GM18867 (cell line): Measurements from ENCODE around the gene KIF18A.

ENCODE experiments used
- ATAC-seq: cut with Tn5 transposase; IDR thresholded peaks from one replicate; pipeline ENCODE4 v1.9.1; 2021; ENCODE audit warnings: mild to moderate bottlenecking, moderate library complexity; ENCODE audit not compliant: unreplicated experiment

The KIF18A gene

GRCh38 chr11:28049338-28050216 is 58.4 kb downstream of the KIF18A start:
- ATAC-seq, result no peak

DNA sequence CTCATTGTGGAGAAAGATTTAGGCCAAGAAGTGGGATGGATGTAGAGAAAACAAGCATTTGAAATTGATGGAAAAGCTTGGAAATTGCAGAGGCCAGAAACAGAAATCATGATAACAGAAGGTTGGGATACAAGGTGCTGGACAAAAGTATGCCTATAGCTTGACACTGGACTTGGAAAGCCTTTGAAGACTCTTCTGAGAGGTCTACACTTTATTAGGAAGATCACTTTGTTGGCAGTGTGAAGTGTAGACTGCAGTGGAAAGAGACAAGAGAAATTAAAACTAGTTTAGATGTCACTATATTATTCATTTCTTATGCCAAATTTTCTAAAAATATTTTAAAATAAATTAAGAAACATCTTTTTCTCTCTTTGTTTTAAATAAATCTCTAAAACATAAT is 59.1 kb downstream of the KIF18A start:
- ATAC-seq, result no peak

- ATAC-seq, result no peak
Measured at GRCh38 chr11:28043930-28044709, 63.8 kb downstream of the KIF18A start.

- no peak for ATAC-seq
Measured at GRCh38 chr11:28040384-28040783, 67.6 kb downstream of the KIF18A start.

DNA sequence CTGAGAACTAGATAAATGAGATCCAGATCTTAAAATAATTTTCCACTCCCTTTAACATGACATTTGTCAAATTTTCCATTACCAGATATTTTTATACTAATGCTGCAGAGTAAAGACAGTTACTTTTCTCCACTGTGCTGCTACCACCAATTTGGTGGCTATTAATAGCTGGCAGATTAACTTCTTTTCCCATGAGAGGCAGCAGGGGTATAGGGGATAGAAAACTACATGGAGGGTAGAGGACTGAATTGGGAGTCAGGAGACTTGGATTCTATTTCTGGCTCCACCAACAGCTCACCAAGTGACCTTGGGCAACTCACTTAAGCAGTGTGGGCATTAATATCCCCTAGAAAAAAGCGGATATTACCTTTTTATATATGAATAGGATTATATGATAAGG is 69.2 kb downstream of the KIF18A start:
- no peak for ATAC-seq

DNA sequence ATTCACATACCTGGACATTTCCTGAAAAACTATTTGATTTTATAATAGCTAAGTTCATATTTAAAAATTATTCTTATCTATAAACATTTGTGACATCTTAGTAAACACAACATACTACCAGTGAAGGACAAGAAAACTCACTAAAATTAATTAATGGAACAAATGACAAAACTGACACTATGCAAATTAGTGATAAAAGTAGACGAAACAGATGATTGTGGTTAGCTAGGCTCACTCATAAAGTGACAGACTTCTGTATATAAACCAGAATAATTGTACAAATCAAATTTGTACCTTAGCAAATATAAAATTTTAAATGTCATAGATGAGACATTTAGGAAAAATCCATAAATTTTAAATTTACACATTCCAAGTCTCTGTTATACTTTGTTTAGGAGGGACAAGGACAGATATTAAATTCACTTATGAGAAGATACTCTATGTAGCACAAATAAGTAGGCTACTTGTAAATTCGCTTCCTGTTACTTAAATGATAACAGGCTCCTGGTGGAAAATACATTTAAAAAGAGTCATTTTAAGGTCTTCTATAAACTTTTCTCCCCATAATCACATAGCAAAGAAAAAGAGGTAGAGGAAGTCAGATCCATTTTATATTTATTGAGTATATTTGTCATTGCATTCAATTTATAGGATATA is 81.2 kb downstream of the KIF18A start:
- peak; percentile 99 for ATAC-seq

DNA sequence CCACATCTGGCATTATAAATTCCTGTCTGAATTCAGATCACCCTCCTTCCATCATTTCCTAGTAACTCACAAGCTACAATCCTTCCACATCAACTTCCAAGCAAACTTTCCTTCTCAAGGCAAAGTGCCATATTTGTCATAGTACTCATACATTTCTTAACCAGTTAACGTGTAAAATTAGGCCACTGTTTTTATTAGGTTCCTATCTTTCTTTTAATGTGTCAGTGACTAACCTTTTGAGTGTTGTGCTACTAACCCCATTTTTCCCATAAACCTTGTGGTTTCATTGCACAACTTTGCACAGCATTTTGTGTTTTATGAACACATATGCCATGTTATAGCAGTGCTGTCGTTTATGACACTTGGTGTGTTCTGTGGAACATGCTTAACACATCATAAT is 90.1 kb downstream of the KIF18A start:
- ATAC-seq, result no peak

GRCh38 chr11:28011813-28012212 is 96.1 kb downstream of the KIF18A start:
- no peak for ATAC-seq

- no peak for ATAC-seq
Measured at GRCh38 chr11:28009996-28010395, 98.0 kb downstream of the KIF18A start.

DNA sequence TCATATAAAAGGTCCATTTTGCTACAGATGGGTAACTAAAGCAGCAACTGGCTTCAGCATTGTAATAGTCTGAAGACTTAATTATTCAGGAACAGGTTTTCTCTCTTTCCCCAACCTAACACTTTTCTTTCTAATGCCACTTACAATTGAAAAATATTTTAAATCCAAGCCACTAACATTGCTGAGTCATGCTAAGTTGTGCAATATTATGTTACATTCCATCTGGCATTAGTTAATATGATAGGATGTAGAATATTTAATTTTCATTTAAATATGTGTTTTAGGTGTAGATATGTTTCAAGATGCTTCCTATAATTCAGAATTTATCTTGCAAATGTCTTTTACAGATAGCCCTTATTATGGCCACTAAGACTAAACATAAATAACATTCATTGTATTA is 98.6 kb downstream of the KIF18A start:
- ATAC-seq, result no peak

DNA sequence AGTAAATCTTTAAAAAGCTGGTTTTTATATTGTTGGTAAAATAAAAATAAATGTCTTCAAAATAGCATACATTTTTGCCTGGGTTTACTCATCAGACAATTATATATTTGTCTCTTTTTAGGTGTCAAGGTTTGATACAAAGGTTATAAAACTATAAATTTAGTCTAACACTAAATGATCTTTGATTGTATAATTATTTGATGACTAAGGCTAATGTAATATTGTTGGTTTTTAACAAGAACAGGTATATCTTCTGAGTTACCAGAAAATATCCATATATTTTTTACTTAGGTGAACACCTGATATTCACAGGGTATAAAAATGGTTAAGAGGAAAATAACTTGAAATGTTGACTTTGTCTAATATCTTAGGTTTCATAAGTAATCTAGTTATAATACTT is 104.3 kb downstream of the KIF18A start:
- no peak for ATAC-seq

GRCh38 chr11:27998552-27998951 is 109.4 kb downstream of the KIF18A start:
- ATAC-seq, result no peak

- no peak for ATAC-seq
Measured at GRCh38 chr11:27997344-27997743, 110.6 kb downstream of the KIF18A start.

DNA sequence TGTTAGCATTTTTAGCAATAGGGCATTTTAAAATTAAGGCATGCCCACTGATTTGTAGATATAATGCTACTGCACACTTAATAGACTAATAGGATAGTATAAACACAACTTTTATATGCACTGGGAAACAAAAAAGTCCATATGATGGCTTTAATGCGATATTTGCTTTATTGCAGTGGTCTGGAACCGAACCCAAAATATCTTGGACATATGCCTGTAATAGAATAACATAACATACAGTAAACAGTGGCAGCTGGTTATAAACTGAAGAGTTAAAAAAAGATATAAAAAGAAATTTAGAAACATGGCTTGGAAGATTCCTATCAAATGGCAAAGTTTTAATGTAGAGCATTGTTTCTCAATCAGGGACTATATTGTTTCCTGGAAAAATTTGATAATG is 111.9 kb downstream of the KIF18A start:
- no peak for ATAC-seq

GRCh38 chr11:27995083-27995482 is 112.9 kb downstream of the KIF18A start:
- ATAC-seq, result no peak

GRCh38 chr11:27991736-27992135 is 116.2 kb downstream of the KIF18A start:
- no peak for ATAC-seq

GRCh38 chr11:27977527-27977926 is 130.4 kb downstream of the KIF18A start:
- no peak for ATAC-seq

GRCh38 chr11:27977031-27977430 is 130.9 kb downstream of the KIF18A start:
- no peak for ATAC-seq

DNA sequence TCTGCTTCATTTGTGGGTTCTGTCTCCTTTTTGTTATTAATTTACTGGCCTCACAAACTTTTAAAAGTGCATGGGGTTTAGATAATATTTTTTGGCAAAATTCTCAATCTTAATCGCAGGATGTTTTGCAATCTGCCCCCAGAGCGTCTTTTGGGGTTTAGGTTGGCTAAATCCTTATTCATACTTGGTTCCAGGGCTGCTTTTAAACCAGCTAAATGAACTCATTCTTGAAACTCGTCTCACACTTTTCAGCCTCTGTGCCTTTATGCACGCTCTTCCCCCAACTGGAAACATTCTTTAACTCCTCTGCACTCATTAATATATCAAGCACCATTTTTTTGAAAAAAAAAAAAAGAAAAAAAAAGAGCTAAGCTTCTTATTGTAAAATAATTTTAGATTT is 131.7 kb downstream of the KIF18A start:
- ATAC-seq, result no peak

- ATAC-seq, result no peak
Measured at GRCh38 chr11:27973851-27974536, 134.0 kb downstream of the KIF18A start.
